Karpas-422 (cell line): ENCODE data around the gene PPM1J. TPM values are rescaled to one million over a fixed set of nuclear protein-coding genes. Genes with fewer than 3 reads are reported as not detected.

Experiments
- DNase-seq: peaks from one replicate; pipeline ENCODE4 v3.0.0-alpha.2; 2015
- H2AFZ ChIP-seq: fragments of 200-600 bp; sonication (generic); 2 replicates; pipeline ENCODE4 v1.6.1; 2014; ENCODE audit warnings: antibody characterized with exemption, low read length, mixed read lengths
- H3K27ac ChIP-seq: fragments of 200-600 bp; sonication (generic); 2 replicates; pipeline ENCODE4 v1.5.1; 2014; ENCODE audit warnings: mild to moderate bottlenecking, low read length, moderate library complexity
- H3K27me3 ChIP-seq: fragments of 200-600 bp; sonication (generic); 2 replicates; pipeline ENCODE4 v1.6.1; 2014; ENCODE audit warnings: low read length, mixed read lengths
- H3K36me3 ChIP-seq: fragments of 200-600 bp; sonication (generic); 2 replicates; pipeline ENCODE4 v1.6.1; 2014; ENCODE audit warnings: low read length, mixed read lengths; ENCODE audit not compliant: insufficient read depth
- H3K4me1 ChIP-seq: fragments of 200-600 bp; sonication (generic); 2 replicates; pipeline ENCODE4 v1.6.1; 2014; ENCODE audit warnings: mild to moderate bottlenecking, low read length, mixed read lengths
- H3K4me2 ChIP-seq: fragments of 200-600 bp; sonication (generic); 2 replicates; pipeline ENCODE4 v1.6.1; 2014; ENCODE audit warnings: low read length, low read depth, mild to moderate bottlenecking; ENCODE audit not compliant: poor library complexity, severe bottlenecking
- H3K4me3 ChIP-seq: fragments of 200-600 bp; sonication (generic); 2 replicates; pipeline ENCODE4 v1.5.1; 2014; ENCODE audit warnings: mild to moderate bottlenecking, antibody characterized with exemption, low read length, mixed read lengths
- H3K79me2 ChIP-seq: fragments of 200-600 bp; sonication (generic); 2 replicates; pipeline ENCODE4 v1.6.1; 2014; ENCODE audit warnings: mild to moderate bottlenecking, low read length, mixed read lengths
- H3K9ac ChIP-seq: fragments of 200-600 bp; sonication (generic); 2 replicates; pipeline ENCODE4 v1.6.0; 2014; ENCODE audit warnings: low read length
- H3K9me2 ChIP-seq: fragments of 200-600 bp; sonication (generic), shearing (Covaris generic); replicated peaks from 2 replicates; pipeline ENCODE4 v1.6.0; 2014; ENCODE audit warnings: mild to moderate bottlenecking, low read length, moderate library complexity; ENCODE audit not compliant: insufficient read depth
- H3K9me3 ChIP-seq: fragments of 300-700, 200-600 bp; sonication (generic); 2 replicates; pipeline ENCODE4 v1.6.1; 2014; ENCODE audit warnings: low read length, mixed read lengths
- H4K20me1 ChIP-seq: fragments of 200-600 bp; sonication (generic); 2 replicates; pipeline ENCODE4 v1.6.1; 2014; ENCODE audit warnings: mild to moderate bottlenecking, antibody characterized with exemption, low read length, low read depth; ENCODE audit not compliant: insufficient read depth
- total RNA-seq: library from RNA; depleted of rRNA; stranded (reverse); fragments of >200 nt; shearing (Covaris generic); gene quantifications from 2 replicates; pipeline ENCODE4 v1.2.3, GENCODE V29; 2014; ENCODE audit warnings: low replicate concordance

PPM1J gene
- total RNA-seq, 1 experiment from 2014 or later, result not detected

- no peak overlapping the region for H3K4me2 ChIP-seq
- H3K4me1 ChIP-seq, result peaks cover 28% of the 10 kb centered on the region
- no peak for DNase-seq
These were observed 2.2 kb upstream of the PPM1J start for GRCh38 chr1:112717263-112717873.

GRCh38 chr1:112716133-112716720, 1.1 kb upstream of the PPM1J start:
- Histone ChIP-seq H3K27ac (no peak overlapping the region), H3K4me1 (peaks cover 28% of the 10 kb centered on the region), H3K9me3 (no peaks in the 10 kb centered on the region), H3K36me3 (no peaks in the 10 kb centered on the region), H3K9me2 (no peaks in the 10 kb centered on the region), H3K79me2 (no peaks in the 10 kb centered on the region), H3K9ac (0 out of 2 replicates have a peak overlapping the region, but pooled peaks have one; percentile 45), H3K4me3 (peak overlapping the region; percentile 68), H4K20me1 (peaks cover 3% of the 10 kb centered on the region), H3K4me2 (peak overlapping the region; percentile 77), H2AFZ (0 out of 2 replicates have a peak overlapping the region, but pooled peaks have one; percentile 2), H3K27me3 (no peaks in the 10 kb centered on the region)
- peak; percentile 91 for DNase-seq

More at GRCh38 chr1:112717263-112717873, 2.2 kb upstream of the PPM1J start:
- Histone ChIP-seq H3K27me3 (no peaks in the 10 kb centered on the region), H4K20me1 (peaks cover 3% of the 10 kb centered on the region), H3K9me3 (no peaks in the 10 kb centered on the region), H3K36me3 (no peaks in the 10 kb centered on the region), H3K27ac (no peak overlapping the region), H3K9ac (no peak overlapping the region), H2AFZ (no peak overlapping the region), H3K4me3 (no peak overlapping the region), H3K79me2 (no peaks in the 10 kb centered on the region), H3K9me2 (no peaks in the 10 kb centered on the region)

GRCh38 chr1:112714313-112715263, 544 bp downstream of the PPM1J start:
- peak overlapping the region; percentile 68 for H3K4me3 ChIP-seq
- peaks cover 28% of the 10 kb centered on the region for H3K4me1 ChIP-seq
- peak overlapping the region; percentile 68 for H3K9ac ChIP-seq
- H3K9me2 ChIP-seq, result no peaks in the 10 kb centered on the region
- no peaks in the 10 kb centered on the region for H3K27me3 ChIP-seq
- H3K79me2 ChIP-seq, result no peaks in the 10 kb centered on the region
- peak overlapping the region; percentile 74; the same call in 1 of the 2 replicates for H2AFZ ChIP-seq
- no peaks in the 10 kb centered on the region for H3K36me3 ChIP-seq
- peak; percentile 55 for DNase-seq
- H3K9me3 ChIP-seq, result no peaks in the 10 kb centered on the region
- peak overlapping the region; percentile 77 for H3K4me2 ChIP-seq
- H4K20me1 ChIP-seq, result peaks cover 3% of the 10 kb centered on the region
- H3K27ac ChIP-seq, result no peak overlapping the region

GRCh38 chr1:112713466-112714312, 1.4 kb downstream of the PPM1J start:
- Histone ChIP-seq H3K9ac (no peak overlapping the region), H2AFZ (no peak overlapping the region), H3K79me2 (no peaks in the 10 kb centered on the region), H4K20me1 (peaks cover 3% of the 10 kb centered on the region), H3K4me1 (peaks cover 24% of the 10 kb centered on the region), H3K27me3 (no peaks in the 10 kb centered on the region), H3K9me3 (no peaks in the 10 kb centered on the region), H3K4me3 (peak overlapping the region; percentile 68), H3K9me2 (no peaks in the 10 kb centered on the region), H3K4me2 (peak overlapping the region; percentile 77), H3K27ac (no peak overlapping the region), H3K36me3 (no peaks in the 10 kb centered on the region)
- peak; percentile 66 for DNase-seq

- Histone ChIP-seq H3K9ac (no peak overlapping the region), H3K4me3 (no peak overlapping the region), H3K9me2 (no peaks in the 10 kb centered on the region), H3K4me1 (peaks cover 24% of the 10 kb centered on the region), H3K27me3 (no peaks in the 10 kb centered on the region), H3K27ac (no peak overlapping the region), H3K36me3 (no peaks in the 10 kb centered on the region), H4K20me1 (peaks cover 3% of the 10 kb centered on the region), H3K79me2 (no peaks in the 10 kb centered on the region), H2AFZ (no peak overlapping the region), H3K9me3 (no peaks in the 10 kb centered on the region), H3K4me2 (no peak overlapping the region)
- no peak for DNase-seq
These were observed 2.4 kb downstream of the PPM1J start for GRCh38 chr1:112712701-112713128.

- Histone ChIP-seq H4K20me1 (peaks cover 3% of the 10 kb centered on the region), H3K9ac (no peak overlapping the region), H3K36me3 (no peaks in the 10 kb centered on the region)
These were observed 2.9 kb downstream of the PPM1J start for GRCh38 chr1:112712191-112712590.

GRCh38 chr1:112711670-112712069, 3.5 kb downstream of the PPM1J start:
- no peak overlapping the region for H3K4me2 ChIP-seq
- no peaks in the 10 kb centered on the region for H3K79me2 ChIP-seq
- no peak overlapping the region for H3K27ac ChIP-seq
- H3K27me3 ChIP-seq, result no peaks in the 10 kb centered on the region
- H3K9ac ChIP-seq, result no peak overlapping the region
- no peaks in the 10 kb centered on the region for H3K9me3 ChIP-seq
- DNase-seq, result no peak
- peaks cover 29% of the 10 kb centered on the region for H3K4me1 ChIP-seq
- no peaks in the 10 kb centered on the region for H3K9me2 ChIP-seq
- no peak overlapping the region for H2AFZ ChIP-seq
- H4K20me1 ChIP-seq, result peaks cover 3% of the 10 kb centered on the region
- no peak overlapping the region for H3K4me3 ChIP-seq
- H3K36me3 ChIP-seq, result no peaks in the 10 kb centered on the region

More at GRCh38 chr1:112712191-112712590, 2.9 kb downstream of the PPM1J start:
- Histone ChIP-seq H3K27ac (no peak overlapping the region), H3K79me2 (no peaks in the 10 kb centered on the region), H2AFZ (no peak overlapping the region), H3K9me2 (no peaks in the 10 kb centered on the region), H3K27me3 (no peaks in the 10 kb centered on the region), H3K4me1 (peaks cover 27% of the 10 kb centered on the region), H3K9me3 (no peaks in the 10 kb centered on the region), H3K4me3 (no peak overlapping the region), H3K4me2 (no peak overlapping the region)
- DNase-seq, result no peak
